IMR-90 (cell line): Measurements from ENCODE around the gene C1QC.

Source experiments
- CEBPB ChIP-seq: IDR thresholded peaks from 2 replicates; pipeline ENCODE4 v1.6.1; 2012; ENCODE audit warnings: low read depth, low read length, improper control_type of control experiment
- CTCF ChIP-seq: conservative IDR thresholded peaks from 2 replicates; pipeline ENCODE4 v1.5.1; 2012; ENCODE audit warnings: mild to moderate bottlenecking, low read depth, low read length, improper control_type of control experiment
- MAFK ChIP-seq: IDR thresholded peaks from 2 replicates; pipeline ENCODE4 v1.6.1; 2012; ENCODE audit warnings: low read depth, low read length, improper control_type of control experiment
- MAZ ChIP-seq: IDR thresholded peaks from 2 replicates; pipeline ENCODE4 v1.6.1; 2012; ENCODE audit warnings: low read depth, mild to moderate bottlenecking, low read length, improper control_type of control experiment, moderate library complexity, borderline replicate concordance
- MXI1 ChIP-seq: IDR thresholded peaks from 2 replicates; pipeline ENCODE4 v1.6.1; 2012; ENCODE audit warnings: low read depth, mild to moderate bottlenecking, low read length, moderate library complexity, borderline replicate concordance
- NFE2L2 ChIP-seq: fragments of 150-350 bp; IDR thresholded peaks from 2 replicates; pipeline ENCODE4 v1.6.1; 2016; ENCODE audit warnings: low read depth, mild to moderate bottlenecking, low read length
- POLR2A ChIP-seq: IDR thresholded peaks from 2 replicates; pipeline ENCODE4 v1.6.1; 2012; ENCODE audit warnings: mild to moderate bottlenecking, low read depth, low read length
- RAD21 ChIP-seq: IDR thresholded peaks from 2 replicates; pipeline ENCODE4 v1.6.1; 2012; ENCODE audit warnings: low read length, improper control_type of control experiment
- RCOR1 ChIP-seq: IDR thresholded peaks from 2 replicates; pipeline ENCODE4 v1.6.1; 2012; ENCODE audit warnings: mild to moderate bottlenecking, low read length, improper control_type of control experiment; ENCODE audit not compliant: insufficient replicate concordance
- RFX5 ChIP-seq: IDR thresholded peaks from 2 replicates; pipeline ENCODE4 v1.8.0; 2012; ENCODE audit warnings: low read depth, mild to moderate bottlenecking, low read length, moderate library complexity
- SMC3 ChIP-seq: fragments of 150-350 bp; IDR thresholded peaks from 2 replicates; pipeline ENCODE4 v1.6.1; 2016; ENCODE audit warnings: low read depth, mild to moderate bottlenecking, antibody characterized with exemption, low read length, moderate library complexity
- USF2 ChIP-seq: fragments of 150-350 bp; IDR thresholded peaks from 2 replicates; pipeline ENCODE4 v1.6.1; 2017; ENCODE audit warnings: mild to moderate bottlenecking, antibody characterized with exemption, low read length, low read depth

GRCh38 chr1:22613951-22614350, 29.5 kb upstream of the C1QC start:
- no peak for TF ChIP-seq CTCF
- no peak for TF ChIP-seq MAFK
- TF ChIP-seq USF2: no peak
- no peak for TF ChIP-seq POLR2A
- no peak for TF ChIP-seq RFX5
- TF ChIP-seq MXI1: no peak
- no peak for TF ChIP-seq SMC3
- TF ChIP-seq RAD21: no peak
- no peak for TF ChIP-seq CEBPB
- no peak for TF ChIP-seq NFE2L2
- no peak for TF ChIP-seq RCOR1
- TF ChIP-seq MAZ: no peak
